BE2C (cell line): ENCODE results near the gene BRPF3.
A peak's percentile ranks its signal among the peaks of the same experiment; 100 is the strongest.

Experiments
- DNase-seq: peaks from one replicate; pipeline ENCODE4 v3.0.0-alpha.2; 2020
- H3K27me3 ChIP-seq: fragments of 250-450 bp; sonication (Bioruptor Pico); 2 replicates; pipeline ENCODE4 v1.5.1; 2020; ENCODE audit warnings: mild to moderate bottlenecking
- H3K36me3 ChIP-seq: fragments of 250-450 bp; sonication (Bioruptor Pico); 2 replicates; pipeline ENCODE4 v1.5.1; 2020; ENCODE audit warnings: mild to moderate bottlenecking
- H3K4me1 ChIP-seq: fragments of 250-450 bp; sonication (Bioruptor Pico); 2 replicates; pipeline ENCODE4 v1.5.1; 2020
- H3K4me3 ChIP-seq: 2 replicates; pipeline ENCODE4 v1.5.1; 2011; ENCODE audit warnings: low read depth, low read length
- H3K9me3 ChIP-seq: fragments of 250-450 bp; sonication (Bioruptor Pico); 2 replicates; pipeline ENCODE4 v1.5.1; 2020
- TF ChIP-seq, protein P1 (sequence below): IDR thresholded peaks from 2 replicates; pipeline ENCODE4 v1.5.1; 2012; ENCODE audit warnings: mild to moderate bottlenecking, low read depth, low read length

Gene BRPF3

DNA sequence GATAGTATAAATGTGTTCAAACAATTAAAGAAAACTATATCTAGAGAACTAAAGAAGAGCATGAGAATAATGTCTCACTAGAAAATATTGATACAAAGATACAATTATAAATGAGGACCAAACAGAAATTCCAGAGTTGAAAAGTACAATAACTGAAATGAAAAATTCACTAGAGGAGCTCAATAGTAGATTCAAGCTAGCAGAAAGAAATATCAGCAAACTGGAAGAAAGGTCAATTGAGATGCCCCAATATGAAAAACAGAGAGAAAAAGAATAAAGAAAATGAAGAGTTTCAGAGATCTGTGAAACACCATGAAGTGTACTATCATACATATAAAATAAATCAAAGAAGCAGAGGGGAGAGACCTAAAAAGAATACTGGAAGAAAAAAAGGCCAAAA is 18.0 kb upstream of the BRPF3 start:
- Histone ChIP-seq H3K27me3 (no peaks in the 10 kb centered on the region), H3K36me3 (no peaks in the 10 kb centered on the region), H3K4me1 (no peaks in the 10 kb centered on the region), H3K4me3 (no peak overlapping the region), H3K9me3 (peaks cover 3% of the 10 kb centered on the region)
- DNase-seq, result no peak
- TF ChIP-seq, protein P1, sequence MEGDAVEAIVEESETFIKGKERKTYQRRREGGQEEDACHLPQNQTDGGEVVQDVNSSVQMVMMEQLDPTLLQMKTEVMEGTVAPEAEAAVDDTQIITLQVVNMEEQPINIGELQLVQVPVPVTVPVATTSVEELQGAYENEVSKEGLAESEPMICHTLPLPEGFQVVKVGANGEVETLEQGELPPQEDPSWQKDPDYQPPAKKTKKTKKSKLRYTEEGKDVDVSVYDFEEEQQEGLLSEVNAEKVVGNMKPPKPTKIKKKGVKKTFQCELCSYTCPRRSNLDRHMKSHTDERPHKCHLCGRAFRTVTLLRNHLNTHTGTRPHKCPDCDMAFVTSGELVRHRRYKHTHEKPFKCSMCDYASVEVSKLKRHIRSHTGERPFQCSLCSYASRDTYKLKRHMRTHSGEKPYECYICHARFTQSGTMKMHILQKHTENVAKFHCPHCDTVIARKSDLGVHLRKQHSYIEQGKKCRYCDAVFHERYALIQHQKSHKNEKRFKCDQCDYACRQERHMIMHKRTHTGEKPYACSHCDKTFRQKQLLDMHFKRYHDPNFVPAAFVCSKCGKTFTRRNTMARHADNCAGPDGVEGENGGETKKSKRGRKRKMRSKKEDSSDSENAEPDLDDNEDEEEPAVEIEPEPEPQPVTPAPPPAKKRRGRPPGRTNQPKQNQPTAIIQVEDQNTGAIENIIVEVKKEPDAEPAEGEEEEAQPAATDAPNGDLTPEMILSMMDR, result no peak

DNA sequence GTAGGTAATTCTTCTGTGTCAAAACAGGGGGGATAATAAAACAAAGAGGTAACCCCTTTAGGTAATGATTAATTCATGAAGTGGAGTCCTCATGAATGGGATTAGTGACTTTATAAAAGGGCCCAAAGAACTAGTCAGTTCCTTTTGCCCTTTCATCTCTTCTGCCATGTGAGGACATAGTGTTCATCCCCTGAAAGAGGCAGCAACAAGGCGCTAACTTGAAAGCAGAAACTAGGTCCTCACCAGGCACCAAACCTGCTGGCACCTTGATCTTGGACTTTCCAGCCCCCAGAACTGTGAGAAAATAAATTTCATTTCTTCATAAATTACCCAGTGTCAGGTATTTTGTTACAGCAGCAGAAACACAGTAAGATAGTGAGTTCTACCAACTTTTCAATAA is 16.4 kb upstream of the BRPF3 start:
- Histone ChIP-seq H3K27me3 (no peaks in the 10 kb centered on the region), H3K9me3 (peaks cover 3% of the 10 kb centered on the region), H3K4me3 (no peak overlapping the region), H3K4me1 (no peaks in the 10 kb centered on the region), H3K36me3 (no peaks in the 10 kb centered on the region)
- TF ChIP-seq, protein P1, result no peak
- DNase-seq, result no peak

DNA sequence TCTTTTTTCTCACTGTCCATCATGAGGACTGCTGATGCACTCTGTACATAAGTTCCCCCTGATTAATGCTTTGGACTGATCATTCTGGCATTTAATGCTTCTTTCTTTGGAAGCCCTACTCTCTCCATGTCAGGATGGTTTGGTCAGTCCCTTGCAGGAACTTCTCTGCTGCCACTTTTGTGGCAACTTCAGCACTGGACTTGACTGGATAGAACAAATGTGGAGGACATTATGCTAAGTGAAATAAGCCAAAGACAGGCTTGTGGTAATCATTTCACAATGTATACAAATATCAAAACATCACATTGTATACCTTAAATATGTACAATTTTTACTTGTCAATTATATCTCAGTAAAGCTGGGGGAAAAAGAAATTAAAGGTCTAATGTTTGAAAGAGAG is 12.2 kb upstream of the BRPF3 start:
- no peak for DNase-seq
- TF ChIP-seq, protein P1, result no peak
- no peak overlapping the region for H3K4me3 ChIP-seq
- H3K4me1 ChIP-seq, result no peaks in the 10 kb centered on the region
- H3K36me3 ChIP-seq, result no peaks in the 10 kb centered on the region
- no peaks in the 10 kb centered on the region for H3K27me3 ChIP-seq
- no peaks in the 10 kb centered on the region for H3K9me3 ChIP-seq

DNA sequence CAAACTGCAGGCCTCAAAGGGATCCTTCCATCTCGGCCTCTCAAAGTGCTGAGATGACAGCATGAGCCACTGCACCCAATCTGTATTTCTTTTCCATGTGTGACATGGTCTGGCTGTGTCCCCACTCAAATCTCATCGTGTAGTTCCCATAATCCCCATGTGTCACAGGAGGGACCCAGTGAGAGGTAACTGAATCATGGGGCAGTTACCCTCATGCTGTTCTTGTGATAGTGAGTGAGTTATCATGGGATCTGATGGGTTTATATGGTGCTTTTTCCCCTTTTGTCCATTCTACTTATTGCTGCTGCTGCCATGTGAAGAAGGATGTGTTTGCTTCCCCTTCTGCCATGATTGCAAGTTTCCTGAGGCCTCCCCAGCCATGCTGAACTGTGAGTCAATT is 10.3 kb upstream of the BRPF3 start:
- no peaks in the 10 kb centered on the region for H3K9me3 ChIP-seq
- no peaks in the 10 kb centered on the region for H3K27me3 ChIP-seq
- H3K4me3 ChIP-seq, result no peak overlapping the region

DNA sequence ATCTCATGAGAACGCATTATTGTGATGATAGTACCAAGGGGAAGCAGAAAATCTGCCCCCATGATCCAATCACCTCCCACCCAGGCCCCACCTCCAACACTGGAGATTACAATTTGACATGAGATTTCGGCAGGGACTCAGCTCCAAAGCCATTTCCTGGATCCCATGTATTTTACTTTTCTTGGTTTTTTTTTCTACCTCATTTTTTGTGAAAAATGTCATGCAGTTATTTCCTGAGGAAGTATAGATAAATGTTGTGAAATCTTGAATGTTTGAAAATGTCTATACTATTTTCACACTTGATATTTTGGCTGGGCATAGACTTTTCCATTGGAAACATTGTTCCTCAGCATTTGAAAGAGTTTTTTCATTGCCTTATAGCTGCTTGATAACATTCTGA is 9.1 kb upstream of the BRPF3 start:
- no peak for DNase-seq
- TF ChIP-seq, protein P1, result no peak
- Histone ChIP-seq H3K27me3 (no peaks in the 10 kb centered on the region), H3K4me1 (no peaks in the 10 kb centered on the region), H3K36me3 (no peaks in the 10 kb centered on the region), H3K4me3 (no peak overlapping the region), H3K9me3 (no peaks in the 10 kb centered on the region)

More for the DNA sequence above, 10.3 kb upstream of the BRPF3 start:
- Histone ChIP-seq H3K4me1 (no peaks in the 10 kb centered on the region), H3K36me3 (no peaks in the 10 kb centered on the region)
- TF ChIP-seq, protein P1, result no peak
- DNase-seq, result no peak

DNA sequence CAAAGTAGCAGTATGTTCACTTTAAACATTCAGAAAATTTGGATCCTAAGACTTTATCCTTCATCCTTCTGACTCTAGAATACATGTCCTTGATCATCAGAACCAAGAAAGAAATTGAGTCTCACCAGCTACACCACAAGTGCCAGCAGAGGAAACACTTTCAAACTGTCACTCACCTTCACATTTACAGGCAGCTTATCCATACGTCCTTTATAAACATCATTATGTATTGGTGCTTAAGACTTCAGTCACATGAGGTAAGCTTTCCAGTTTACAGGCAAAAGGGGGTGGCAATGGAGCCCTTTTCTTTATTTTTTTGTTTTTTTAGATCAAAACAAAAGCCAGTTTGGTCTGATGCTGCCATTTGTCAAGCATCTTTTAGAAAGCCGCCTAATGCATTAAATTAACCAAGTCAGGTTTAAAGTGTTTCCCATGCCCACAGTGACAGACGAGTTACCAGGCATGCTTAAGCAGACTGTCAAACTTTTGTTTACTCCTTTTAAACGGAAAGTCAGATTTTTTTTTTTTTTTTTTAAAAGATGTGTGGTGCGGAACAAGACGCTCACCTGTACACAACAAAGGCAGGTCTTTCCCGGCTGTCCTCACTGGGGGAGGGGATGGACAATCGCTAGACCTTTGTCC is 952 bp upstream of the BRPF3 start:
- H3K36me3 ChIP-seq, result peaks cover 12% of the 10 kb centered on the region
- H3K4me1 ChIP-seq, result no peaks in the 10 kb centered on the region; the same call in 1 of the 2 replicates
- no peak for DNase-seq
- peaks cover 3% of the 10 kb centered on the region; the same call in 1 of the 2 replicates for H3K9me3 ChIP-seq
- TF ChIP-seq, protein P1, result no peak
- peak overlapping the region; percentile 72 for H3K4me3 ChIP-seq
- peaks cover 3% of the 10 kb centered on the region; the same call in 1 of the 2 replicates for H3K27me3 ChIP-seq
